K562 treated with DMSO at 1 percent for 12 hours (cell line): ENCODE data around the gene IFNA6. TPM values are rescaled to one million over a fixed set of nuclear protein-coding genes. Genes with fewer than 3 reads are reported as not detected.

Experiments used
- total RNA-seq: library from RNA; unstranded; fragments of 300-600 nt; gene quantifications from 2 replicates; pipeline ENCODE4 v1.2.3, GENCODE V29; 2022; ENCODE audit not compliant: insufficient read depth

IFNA6 gene
- total RNA-seq, result not detected in 2 replicates

GRCh38 chr9:21350787-21351186 is at the start of gene IFNA6:
TSS of gene IFNA6 (minus strand) at chr9:21350887. CDS start at chr9:21350887, 0 bp downstream.

GRCh38 chr9:21385131-21385670 is 34.5 kb upstream of the IFNA6 start, which contains the start of gene IFNA2:
TSS of gene IFNA2 (minus strand) at chr9:21385398. CDS start at chr9:21385329, 69 bp downstream.

GRCh38 chr9:21367957-21368356 is 17.3 kb upstream of the IFNA6 start, which contains the start of gene IFNA13:
TSS of gene IFNA13 (minus strand) at chr9:21368057. CDS start at chr9:21368010, 47 bp downstream.

GRCh38 chr9:21334701-21335632 is 15.7 kb downstream of the IFNA6 start, which contains the start of gene KLHL9:
TSS of gene KLHL9 (minus strand) at chr9:21335404. CDS start at chr9:21334859, 545 bp downstream.

GRCh38 chr9:21305213-21305612 is 45.5 kb downstream of the IFNA6 start, which contains the start of gene IFNA5:
TSS of gene IFNA5 (minus strand) at chr9:21305313. CDS start at chr9:21305256, 57 bp downstream.

Other genes with a start within 250 kb of the IFNA6 start
- not detected in 2 replicates for gene IFNW1, start 209.1 kb downstream of the IFNA6 start, total RNA-seq
- gene IFNA21, start 184.2 kb downstream of the IFNA6 start, total RNA-seq, result not detected in 2 replicates
- not detected in 2 replicates for gene IFNA4, start 163.3 kb downstream of the IFNA6 start, total RNA-seq
- not detected in 2 replicates for gene IFNA7, start 148.7 kb downstream of the IFNA6 start, total RNA-seq
- not detected in 2 replicates for gene IFNA10, start 143.7 kb downstream of the IFNA6 start, total RNA-seq
- not detected in 2 replicates for gene IFNA16, start 133.6 kb downstream of the IFNA6 start, total RNA-seq
- not detected in 2 replicates for gene IFNA17, start 122.7 kb downstream of the IFNA6 start, total RNA-seq
- gene IFNA14, start 110.9 kb downstream of the IFNA6 start, total RNA-seq, result not detected in 2 replicates
- not detected in 2 replicates for gene IFNA5, start 45.6 kb downstream of the IFNA6 start, total RNA-seq
- gene KLHL9, start 15.5 kb downstream of the IFNA6 start, total RNA-seq, result not detected in 2 replicates
- gene IFNA13, start 17.2 kb upstream of the IFNA6 start, total RNA-seq, result not detected in 2 replicates
- gene IFNA2, start 34.5 kb upstream of the IFNA6 start, total RNA-seq, result not detected in 2 replicates
- gene IFNA8, start 58.2 kb upstream of the IFNA6 start, total RNA-seq, result not detected in 2 replicates
- not detected in 2 replicates for gene IFNA1, start 89.6 kb upstream of the IFNA6 start, total RNA-seq
- not detected in 2 replicates for gene IFNE, start 131.4 kb upstream of the IFNA6 start, total RNA-seq